GM21447 (cell line): ENCODE data around the gene REEP2.
A peak's percentile ranks its signal among the peaks of the same experiment; 100 is the strongest.
"Not testable (repeated sequence)": the region's sequence is repeated elsewhere in the genome, so short reads cannot be mapped to it uniquely, and the experiment has no call there.

Experiments
- ATAC-seq: cut with Tn5 transposase; IDR thresholded peaks from one replicate; pipeline ENCODE4 v1.9.1; 2021; ENCODE audit not compliant: unreplicated experiment

REEP2 gene, protein sequence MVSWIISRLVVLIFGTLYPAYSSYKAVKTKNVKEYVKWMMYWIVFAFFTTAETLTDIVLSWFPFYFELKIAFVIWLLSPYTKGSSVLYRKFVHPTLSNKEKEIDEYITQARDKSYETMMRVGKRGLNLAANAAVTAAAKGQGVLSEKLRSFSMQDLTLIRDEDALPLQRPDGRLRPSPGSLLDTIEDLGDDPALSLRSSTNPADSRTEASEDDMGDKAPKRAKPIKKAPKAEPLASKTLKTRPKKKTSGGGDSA

DNA sequence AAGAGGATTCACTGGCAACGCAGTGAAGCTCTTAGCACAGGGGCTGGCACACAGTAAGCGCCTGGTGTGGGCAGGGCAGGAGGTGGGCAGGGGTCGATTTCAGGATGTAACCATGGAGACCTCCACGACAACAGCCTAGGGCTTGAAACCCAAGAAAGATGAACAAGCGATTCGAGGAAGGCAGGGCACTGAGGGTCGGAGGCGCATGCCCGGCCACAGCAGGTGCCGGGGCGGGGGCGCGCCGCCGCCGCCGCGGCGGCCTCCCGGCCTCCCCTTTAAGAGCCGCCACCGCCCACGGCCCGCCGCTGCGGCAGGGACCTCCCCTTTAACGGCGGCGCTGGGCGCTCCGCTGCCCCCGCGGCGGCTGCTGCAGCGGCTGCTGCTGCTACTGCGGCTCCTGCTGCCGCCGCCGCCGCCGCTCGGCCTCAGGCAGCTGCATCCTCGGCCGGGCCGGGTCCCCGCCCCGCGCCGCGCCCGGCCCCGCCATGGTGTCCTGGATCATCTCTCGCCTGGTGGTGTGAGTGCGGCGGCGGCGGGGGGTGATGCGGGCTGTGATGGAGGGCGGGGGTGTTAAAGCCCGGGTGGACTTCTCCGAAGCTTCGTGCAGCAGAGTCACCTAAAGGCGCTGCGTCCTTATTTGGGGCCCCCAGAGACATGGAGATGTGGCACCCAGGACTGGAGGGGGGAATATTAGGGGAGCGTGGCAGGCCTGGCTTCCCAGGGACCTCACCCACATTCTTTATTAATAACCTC, at the start of gene REEP2:
REEP2 (plus strand) TSS at position 334 of the 753 bp plus-strand sequence; CDS start at position 486, 152 bp downstream.
- ATAC-seq = peak; percentile 52

DNA sequence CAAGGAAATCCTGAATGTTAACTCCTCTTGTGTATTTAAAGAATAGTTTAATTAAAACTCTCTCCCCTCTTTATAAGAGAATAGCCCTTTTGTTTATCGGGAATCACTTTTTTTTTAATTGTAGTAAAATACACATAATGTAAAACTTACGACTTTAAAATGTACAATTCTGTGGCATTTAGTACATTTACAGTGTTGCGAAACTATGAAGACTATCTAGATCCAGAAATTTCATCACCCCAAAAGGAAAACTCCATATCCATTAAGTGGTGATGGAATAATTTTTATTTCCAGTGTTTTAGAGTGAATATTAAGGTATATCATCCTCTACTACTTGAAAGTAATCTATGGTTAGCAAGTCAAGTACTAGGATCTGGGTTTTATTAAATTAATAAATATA, 49.5 kb upstream of the REEP2 start:
- ATAC-seq = no peak

DNA sequence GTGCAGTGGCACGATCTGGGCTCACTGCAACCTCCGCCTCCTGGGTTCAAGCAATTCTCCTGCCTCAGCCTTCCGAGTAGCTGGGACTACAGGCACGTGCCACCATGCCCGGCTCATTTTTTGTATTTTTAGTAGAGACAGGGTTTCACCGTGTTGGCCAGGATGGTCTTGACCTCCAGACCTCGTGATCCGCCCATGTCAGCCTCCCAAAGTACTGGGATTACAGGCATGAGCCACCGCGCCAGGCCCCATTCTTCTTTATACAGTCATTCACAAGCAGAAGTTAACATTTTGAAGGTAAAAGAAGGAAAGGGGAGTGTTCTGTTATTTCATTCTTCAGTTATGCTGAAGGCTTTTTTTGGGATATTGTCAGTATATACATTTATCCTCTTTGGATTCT, 48.9 kb upstream of the REEP2 start:
- ATAC-seq = not testable (repeated sequence)

DNA sequence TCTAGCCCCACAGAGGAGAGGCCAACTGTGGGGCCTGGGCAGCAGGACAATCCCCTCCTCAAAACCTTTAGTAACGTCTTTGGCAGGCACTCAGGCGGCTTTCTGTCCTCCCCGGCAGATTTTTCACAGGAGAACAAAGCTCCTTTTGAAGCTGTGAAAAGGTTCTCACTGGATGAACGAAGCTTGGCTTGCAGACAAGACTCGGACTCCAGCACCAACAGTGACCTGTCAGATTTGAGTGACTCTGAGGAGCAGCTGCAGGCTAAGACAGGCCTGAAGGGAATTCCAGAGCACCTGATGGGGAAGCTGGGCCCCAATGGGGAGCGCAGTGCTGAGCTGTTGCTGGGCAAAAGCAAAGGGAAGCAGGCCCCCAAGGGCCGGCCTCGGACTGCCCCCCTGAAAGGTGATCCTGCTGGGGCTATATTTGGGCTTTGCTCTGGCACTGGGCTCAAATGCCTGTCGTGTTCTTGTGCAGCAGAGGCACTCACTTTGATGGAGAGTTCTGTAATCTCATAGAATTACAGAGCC, 46.9 kb upstream of the REEP2 start:
- no peak for ATAC-seq

DNA sequence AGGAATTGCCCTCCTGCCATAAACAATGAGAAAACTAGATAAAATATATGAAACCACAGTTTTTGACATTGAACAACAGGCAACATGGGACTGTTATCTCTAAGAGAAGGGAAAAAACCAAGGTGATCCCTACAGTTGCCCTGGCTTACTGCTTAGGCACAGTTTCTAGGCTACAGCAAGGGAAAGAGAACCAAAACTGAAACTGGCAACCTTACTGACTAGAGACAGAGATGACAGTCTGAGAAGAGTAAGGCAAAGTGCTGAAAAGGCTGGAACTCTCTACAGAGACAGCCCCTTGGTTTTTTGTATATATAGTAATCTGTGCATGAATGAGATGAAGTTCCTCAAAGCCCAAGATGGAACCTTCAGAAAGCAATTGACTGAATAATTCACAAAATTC, 36.2 kb upstream of the REEP2 start:
- ATAC-seq = peak; percentile 75

DNA sequence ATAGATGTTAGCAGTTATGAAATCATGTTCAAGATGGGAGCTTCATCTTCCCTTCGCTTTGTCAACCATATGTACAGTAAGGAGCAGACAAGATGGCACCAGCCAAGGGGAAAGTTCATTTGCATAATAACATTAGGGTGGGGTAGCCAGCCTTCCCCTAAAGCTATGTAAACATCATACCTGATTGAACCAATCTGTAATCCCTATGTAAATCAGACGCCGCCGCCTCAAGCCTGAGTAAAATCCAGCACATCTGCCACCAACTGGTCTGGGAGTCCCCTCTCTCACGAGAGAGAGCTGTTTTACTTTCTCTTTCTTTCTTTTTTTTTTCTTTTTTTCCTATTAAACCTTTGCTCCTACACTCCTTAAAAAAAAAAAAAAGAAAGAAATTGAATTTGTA, 30.8 kb upstream of the REEP2 start:
- peak; percentile 70 for ATAC-seq

DNA sequence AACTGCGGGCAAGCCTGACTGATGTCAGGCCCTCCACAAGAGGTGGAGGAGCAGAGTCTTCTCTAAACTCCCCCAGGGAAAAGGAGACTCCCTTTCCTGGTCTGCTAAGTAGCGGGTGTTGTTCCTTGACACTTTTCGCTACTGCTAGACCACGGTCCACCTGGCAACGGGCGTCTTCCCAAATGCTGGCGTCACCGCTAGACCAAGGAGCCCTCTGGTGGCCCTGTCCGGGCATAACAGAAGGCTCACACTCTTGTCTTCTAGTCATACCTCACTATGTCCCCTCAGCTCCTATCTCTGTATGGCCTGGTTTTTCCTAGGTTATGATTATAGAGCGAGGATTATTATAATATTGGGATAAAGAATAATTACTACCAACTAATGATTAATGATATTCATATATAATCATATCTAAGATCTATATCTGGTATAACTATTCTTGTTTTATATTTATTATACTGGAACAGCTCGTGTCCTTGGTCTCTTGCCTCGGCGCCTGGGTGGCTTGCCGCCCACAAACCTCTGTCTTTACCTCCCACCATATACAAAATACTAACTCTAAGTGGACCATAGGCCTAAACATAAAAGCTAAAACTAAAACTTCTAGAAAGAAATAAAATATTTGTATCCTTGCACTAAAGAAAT, 27.7 kb upstream of the REEP2 start:
- not testable (repeated sequence) for ATAC-seq

DNA sequence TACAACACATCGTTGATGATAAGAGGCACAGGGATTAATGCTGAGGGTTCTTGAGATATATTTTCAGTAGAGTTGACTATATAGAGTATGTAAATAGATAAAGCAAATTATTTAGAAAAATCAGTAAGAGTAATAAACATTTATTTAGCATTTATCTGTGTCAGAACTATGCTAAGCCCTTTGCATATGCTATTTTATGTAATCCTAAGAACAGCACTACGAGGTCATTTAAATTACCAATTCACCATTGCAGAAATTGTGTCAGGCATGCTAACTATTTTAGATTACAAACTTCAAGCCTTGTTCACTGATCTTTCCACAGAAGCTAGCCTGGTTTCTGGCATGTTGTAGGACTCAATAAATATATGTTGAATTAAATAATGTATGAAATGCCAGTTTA, 20.4 kb upstream of the REEP2 start:
- no peak for ATAC-seq

DNA sequence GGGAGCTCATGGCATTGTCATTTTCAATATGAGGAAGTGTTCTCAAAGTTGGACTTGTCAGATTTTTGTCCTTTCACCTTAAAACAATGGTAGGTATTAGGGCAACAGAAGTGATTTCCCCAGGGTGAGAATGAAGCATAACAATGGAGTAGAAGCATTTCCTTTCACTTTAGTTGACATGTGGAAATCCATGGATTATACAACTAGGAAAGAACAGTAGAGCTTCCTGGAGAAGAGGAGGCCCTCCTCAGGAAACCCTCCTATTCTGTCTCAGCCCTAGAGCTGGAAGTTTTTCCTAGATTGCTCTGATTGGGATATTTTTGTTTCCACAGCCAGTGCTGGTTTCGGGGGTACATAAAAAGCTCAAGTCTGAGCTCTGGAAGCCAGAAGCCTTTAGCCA, 13.8 kb upstream of the REEP2 start:
- no peak for ATAC-seq

DNA sequence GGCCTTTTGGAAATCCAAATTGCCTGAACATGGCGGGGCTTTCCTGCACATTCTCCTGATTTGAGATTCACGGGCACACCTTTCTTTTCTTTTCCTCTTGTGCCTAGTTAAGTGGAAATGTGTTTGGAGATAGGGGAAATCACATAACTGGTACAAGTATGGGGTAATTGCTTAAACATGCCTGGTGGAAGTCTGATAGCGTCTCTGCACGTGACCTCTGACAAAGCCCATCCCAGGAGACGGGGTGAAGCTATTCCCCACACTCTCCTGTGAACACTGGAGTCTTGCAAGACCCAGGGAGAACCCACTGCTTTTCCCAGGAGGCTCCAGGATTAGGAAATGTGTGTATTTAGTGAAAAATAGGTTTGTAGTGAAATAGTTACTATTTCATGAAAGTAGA, 2.9 kb upstream of the REEP2 start:
- no peak for ATAC-seq

DNA sequence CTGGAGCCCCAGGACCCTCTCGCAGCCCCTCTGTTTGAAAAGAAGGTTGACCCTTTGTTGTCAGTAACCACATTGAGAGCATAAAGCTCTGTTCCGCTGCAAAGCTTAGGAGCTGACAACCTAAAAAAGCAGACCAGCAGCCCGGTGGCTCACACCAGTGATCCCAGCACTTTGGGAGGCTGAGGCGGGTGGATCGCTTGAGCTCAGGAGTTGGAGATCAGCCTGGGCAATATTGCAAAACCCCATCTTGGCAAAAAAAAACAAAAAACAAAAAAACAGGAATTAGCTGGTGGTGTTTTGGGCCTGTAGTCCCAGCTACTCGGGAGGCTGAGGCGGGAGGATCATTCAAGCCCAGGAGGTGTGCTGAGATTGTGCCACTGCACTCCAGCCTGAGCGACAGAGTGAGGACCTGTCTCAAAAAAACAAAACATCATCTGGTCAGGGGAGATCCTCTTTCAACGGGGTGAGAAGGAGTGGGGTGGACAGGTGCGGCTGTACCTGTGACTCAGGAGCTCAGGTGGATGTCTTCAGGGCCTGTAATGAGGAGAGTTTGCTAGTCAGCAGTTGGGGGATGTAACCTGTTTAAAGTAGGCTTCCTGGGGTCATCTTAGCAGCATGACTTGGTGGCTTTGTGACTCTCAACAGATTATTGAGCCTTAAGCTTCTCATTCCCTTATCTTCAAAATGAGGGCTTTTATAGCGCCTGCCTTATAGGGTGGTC, 694 bp upstream of the REEP2 start:
- no peak for ATAC-seq

DNA sequence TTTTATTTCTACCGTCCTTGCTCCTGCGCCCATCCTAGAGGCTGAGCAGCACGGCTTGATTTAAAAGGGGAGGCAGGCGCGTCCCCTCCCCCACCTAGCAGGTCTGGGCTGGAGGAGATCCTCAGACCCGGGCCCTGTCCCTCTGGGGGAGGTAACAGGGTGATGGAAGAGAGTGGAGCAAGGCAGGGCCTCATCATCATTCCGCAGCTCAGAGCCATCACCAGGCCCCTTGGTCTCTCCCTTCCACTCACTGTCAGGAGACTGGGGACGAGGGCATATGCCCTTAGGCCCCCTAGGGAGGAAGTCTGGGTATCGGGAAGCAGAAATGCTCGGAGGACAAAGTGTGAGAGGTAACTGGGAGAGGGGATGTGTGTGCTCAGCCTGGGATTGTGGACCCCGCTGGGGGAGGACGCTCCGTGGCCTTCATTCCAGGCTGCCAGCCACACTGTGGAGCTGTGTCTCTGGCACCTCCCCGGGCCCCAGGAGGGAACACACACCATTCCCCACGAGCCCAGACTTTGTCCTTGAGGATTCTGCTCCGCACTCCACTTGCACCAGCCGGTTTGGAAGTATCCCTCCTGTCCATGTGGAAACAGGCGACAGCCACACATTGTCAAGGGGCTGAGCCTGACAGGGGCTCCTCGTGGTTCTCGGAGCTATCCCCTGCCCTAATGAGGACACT, 761 bp downstream of the REEP2 start:
- ATAC-seq = no peak

DNA sequence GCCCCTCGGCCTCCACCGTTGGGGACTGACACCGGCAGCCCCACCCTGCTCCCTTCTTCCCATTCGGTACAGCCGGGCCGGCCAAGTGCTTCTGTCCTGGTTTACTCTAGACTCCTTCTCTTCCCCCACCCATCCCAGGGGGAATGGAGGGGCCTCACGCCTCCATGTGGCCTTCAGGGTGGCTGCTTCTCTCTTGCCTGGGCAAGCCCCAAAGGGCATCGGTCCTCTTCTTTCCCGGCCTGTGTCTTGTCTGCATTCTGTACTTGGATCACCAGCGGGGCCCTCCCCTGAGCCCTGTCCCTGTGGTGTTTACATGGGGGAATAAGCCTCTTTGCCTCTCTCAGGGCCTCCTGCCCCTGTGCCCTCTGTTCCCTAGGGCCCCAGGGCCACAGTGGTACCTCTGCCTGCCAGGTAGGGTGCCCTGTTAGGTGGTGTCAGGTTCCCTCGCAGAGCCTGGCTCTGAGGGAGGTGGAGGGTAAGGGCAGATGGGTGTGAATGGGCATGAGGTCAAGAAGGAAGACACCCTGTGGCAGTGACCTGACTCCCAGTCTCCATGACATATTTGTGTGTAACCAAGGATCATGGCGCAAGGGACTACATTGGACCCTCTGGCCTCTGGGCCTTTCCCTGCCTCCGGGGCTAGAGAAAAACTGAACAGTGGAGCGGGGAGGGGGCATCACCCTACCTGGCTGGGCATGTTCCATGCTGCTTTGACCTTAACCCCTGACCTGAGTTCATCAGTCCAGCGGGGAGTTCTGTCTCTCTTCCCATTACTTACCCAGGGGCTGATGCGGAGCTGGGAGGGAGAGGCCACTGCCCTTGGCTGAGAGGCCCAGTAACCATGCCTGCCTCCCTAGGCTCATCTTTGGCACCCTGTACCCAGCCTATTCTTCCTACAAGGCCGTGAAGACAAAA, 1.6 kb downstream of the REEP2 start:
- ATAC-seq = no peak

DNA sequence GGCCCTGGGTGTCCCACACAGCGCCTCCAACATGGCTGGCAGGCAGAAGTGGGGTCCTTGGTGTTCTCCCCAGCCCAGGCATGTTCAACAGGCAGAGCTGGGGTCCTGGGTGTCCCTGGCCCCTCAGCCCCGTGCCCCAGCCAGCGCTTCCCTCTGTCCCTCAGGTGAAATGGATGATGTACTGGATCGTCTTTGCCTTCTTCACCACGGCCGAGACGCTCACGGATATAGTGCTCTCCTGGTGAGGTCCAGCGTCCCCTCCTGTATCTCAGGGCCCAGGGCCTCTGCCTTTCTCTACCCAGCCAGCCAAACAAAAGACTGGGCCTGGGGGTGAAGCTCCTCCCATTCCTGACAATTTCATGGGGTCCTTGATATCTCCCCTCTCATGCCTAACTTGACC, 2.4 kb downstream of the REEP2 start:
- ATAC-seq = no peak

DNA sequence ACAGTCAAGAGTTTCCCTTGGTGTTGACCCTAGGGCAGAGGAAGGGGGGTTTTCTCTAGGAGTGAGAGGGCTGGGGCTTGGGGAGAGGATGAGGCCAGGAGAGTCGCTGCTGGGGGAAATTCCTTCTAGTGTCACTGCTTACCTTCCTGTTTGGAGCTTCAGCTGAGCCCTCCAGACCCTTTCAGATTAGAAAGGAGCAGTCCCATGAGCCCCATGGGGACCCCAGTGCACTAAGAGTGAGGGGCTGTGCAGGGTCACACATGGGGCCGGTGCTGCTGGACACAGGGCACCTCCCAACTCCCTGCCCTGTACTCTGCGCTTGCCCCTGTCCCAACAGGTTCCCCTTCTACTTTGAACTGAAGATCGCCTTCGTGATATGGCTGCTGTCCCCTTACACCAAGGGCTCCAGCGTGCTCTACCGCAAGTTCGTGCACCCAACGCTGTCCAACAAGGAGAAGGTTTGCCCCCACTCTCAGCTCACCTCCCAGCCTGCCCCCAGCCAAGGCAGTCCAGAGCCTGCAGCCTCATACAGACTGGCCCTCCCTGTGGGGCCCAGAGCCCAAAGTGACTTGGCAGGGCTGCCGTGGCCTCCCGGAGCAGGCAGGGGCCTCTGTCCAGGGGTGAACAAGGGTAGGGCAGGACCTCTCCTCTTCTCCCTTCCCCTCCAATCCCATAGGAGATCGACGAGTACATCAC, 5.4 kb downstream of the REEP2 start:
- ATAC-seq = no peak

DNA sequence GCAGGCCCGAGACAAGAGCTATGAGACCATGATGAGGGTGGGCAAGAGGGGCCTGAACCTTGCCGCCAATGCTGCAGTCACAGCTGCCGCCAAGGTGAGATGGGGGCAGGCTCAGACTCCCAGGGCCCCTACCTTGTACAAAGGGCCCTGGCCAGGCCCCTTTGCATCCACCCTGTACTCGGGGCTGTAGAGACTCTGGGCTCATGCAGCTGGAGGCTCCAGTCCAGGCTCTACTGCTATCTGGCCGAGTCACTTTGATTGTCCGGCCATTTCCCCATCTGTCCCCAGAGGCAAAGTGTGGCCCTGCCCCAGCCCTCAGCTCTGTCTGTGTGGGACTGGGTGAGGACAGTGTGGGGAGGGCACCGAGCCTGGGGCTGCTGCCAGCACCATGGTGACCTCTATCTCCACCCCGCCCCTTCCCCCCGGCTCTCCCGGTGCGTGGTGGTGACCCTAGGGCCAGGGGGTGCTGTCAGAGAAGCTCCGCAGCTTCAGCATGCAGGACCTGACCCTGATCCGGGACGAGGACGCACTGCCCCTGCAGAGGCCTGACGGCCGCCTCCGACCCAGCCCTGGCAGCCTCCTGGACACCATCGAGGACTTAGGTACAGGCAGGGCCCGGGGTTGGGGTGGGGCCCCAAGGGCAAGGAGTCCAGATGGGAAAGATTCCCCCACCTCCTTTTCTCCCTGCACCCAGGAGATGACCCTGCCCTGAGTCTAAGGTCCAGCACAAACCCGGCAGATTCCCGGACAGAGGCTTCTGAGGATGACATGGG, 6.1 kb downstream of the REEP2 start:
- no peak for ATAC-seq

DNA sequence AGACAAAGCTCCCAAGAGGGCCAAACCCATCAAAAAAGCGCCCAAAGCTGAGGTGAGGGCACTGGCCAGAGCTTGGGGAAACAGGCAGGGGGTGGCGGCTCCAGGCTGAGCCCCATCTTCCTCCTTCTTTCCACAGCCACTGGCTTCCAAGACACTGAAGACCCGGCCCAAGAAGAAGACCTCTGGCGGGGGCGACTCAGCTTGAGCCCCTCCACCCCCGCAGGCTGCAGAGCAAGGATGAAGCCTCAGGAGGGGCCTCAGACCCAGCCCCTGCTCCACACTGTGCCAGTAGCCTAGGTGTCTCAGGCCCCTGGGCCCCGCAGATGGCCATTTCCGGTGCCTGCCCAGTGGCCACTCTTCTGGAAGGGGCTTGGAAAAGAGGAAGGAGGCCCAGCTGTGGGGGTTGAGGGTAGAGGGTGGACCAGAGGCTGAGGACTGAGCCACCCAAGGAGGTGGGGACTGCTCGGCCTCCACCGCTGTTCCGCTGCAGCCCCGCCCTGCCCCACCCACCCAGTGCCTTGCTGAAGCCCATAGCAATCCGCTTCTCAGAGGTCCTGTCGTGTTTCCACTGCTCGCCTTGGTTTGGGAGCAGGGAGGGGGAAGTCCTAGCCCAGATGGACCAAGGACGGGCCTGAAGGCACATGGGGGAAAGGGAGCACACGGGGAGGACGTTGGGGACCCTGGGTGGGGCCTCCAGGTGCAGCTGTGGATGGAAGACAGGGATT, 6.9 kb downstream of the REEP2 start:
- ATAC-seq = no peak

DNA sequence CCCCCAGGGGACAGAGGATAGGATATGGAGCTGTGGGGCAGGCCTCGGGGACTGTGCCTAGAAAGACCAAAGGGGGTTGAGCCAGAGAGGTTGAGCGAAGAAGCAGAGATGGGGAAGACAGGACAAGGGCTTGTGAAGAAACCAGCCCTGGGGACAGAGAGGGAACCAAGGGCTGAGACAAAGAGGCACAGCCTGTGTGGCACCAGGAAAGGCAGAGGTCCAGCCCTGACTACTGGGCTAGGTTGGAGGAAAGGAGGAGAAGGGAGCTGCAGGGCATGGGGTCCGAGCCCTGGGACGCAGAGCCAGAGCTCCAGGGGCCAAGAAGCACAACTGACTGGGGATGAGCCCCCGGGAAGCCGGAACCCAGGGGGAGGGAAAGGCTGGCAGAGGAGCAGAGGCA, 9.2 kb downstream of the REEP2 start:
- no peak for ATAC-seq
